Medulla oblongata (tissue), 1 donor: ENCODE data around the gene CENPV.
A peak's percentile ranks its signal among the peaks of the same experiment; 100 is the strongest.
"Not testable (repeated sequence)": the region's sequence is repeated elsewhere in the genome, so short reads cannot be mapped to it uniquely, and the experiment has no call there.

Experiments used
- DNase-seq: peaks from one replicate; pipeline ENCODE4 v3.0.0-alpha.2; 2015; ENCODE audit errors: extremely low spot score

Gene CENPV

DNA sequence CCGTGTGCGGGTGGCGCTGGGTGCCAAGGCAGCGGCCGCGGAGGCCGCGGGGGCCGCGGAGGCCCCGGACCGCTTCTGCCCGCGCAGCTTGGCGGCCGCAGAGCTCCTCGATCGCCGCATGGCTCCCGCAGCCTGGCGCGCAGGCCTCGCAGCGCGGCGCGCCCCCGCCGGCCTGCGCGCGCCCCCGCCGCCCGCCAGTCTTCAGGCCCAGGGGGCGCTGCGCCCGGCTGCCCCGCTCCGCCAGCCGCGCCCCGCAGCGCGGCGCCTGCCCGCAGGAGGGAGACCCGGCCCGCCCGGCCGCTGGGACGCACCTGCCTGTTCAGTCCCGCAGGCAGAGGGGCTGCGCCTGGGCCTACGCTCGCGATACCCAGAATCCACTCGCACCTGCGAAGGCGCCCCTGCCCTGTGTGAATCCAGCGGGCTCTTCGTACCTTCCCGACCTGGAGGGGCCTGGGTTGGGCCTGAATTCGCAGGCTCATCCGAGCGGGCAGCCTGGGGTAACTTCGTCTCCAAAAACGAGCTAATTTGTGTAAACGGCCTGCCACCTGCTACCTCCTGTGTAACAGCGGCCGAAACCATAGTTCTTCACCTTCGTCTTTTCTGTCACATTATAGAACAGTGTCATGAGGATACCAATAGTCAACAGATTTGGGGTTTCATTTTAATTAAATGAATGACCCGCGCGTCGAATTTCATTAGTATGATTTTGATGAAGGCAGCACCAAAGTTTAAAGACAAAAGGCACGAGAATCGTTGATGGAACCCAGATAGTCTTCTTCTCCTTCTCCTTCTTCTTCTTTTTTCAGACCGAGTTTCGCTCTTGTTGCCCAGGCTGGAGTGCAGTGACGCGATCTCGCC is at the start of gene CENPV:
CENPV (minus strand) TSS at position 153 of the 858 bp plus-strand sequence; CDS start at position 120, 33 bp downstream.
- DNase-seq: no peak

DNA sequence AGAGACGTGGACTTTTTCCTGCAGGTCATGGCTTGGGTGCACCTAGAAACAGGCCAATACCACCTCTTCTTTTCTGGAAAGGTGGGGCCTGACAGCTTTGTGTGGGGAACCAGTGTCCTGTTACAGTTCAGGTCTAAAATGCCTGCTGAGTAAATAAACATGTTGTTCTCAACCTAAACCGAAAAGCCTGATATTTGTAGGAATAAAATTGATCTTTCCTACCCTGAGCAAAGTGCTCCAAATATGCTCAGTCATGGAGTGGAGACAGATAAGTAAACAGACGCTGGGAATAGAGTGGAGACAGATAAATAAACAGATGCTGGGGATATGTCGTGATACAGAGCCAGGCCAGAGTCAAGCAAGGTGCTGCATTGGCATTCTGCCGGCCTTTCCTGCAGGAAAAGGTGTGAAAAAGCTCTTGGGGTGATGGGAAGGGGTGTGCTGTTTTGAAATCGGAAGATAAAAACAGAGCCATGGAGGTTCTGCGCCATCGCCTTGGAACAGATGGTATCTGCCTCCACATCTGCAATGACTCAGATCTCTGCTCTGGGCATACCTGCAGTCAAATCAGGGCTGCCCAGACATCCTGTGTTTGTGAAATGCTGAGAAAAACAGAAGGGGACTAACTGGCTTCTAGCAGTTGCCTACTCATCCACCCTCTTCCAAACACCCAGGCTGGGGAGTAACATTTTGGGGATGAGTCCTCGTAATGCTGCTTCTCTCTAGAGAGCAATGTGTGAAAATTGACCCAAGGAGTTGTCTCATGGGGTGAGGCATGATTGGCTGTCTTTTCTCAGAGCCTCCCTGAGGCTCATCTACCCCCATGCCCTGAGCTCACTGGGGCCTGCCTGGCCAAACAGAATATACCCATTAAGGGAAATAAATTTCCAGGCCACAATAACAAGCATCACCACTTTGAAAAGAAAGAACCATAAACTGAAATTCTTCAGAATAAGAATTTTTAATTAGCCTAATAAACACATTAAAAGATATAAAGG is 45.3 kb upstream of the CENPV start:
- no peak for DNase-seq

DNA sequence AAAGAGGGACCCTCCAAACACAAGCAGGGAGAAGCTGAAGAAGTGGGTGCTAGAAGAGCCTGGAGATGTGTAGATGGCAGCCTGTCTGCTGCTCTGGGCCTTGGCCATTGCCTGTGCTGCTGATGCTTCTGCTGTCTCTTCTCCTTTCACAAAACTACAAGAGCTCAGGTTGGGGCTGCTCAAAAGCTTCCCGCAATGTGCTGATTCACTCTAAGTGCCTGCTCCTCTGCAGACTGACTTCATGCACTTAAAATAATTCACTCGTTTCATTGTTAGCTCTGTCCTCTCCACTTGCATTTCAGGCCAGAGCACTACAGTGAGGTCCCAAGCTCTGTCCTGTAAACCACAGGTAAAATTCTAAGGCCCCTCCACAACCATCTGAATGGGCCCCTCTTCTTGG is 43.4 kb upstream of the CENPV start:
- DNase-seq: not testable (repeated sequence)

DNA sequence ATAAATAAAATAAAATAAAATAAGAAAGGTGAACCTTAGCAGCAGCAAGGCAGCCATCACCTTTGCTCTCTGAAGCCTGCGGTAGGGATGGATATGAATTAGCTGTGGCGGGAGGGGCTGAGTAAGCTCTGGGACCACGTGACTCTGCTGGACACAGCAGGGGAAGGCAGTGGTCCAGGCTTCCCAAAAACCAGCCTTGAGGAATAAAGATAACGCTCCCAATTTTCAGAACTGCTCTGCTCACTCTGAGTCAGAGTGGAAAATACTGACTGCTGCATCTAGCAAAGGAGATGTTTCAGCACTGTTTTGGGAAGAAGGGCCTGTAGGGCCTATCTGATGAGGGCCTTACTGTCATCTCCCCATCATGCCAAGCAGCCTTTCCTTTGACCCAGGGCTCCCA is 42.6 kb upstream of the CENPV start:
- DNase-seq: not testable (repeated sequence)

DNA sequence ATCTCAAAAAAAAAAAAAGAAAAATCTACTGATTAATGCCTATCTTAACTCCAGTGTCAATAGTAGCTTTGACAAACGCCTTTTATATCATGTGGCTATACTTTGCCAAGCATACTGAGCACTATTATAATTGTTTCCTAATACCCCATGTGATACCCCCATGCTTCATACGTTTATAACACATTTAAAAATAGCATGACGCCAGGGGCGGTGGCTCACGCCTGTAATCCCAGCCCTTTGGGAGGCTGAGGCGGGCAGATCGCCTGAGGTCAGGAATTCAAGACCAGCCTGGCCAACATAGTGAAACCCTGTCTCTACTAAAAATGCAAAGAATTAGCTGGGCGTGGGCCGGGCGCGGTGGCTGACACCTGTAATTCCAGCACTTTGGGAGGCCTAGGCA is 39.2 kb upstream of the CENPV start:
- not testable (repeated sequence) for DNase-seq

DNA sequence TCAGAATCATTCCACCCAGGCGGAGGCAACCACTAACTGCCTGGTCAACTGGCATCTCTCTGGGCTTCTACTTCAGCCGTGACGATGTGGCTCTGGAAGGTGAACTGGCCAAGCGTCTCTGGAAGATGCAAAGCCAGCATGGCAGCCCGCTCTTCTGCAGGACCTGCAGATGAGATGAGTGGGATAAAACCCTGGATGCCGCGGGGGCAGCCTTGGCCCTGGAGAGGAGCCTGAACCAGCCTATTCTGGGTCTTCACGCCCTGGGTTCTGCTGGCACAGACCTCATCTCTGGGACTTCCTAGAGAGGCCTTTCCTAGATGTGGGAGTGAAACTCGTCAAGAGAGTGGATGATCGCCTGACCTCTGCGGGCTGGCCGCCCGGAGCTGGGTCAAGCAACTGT is 38.2 kb upstream of the CENPV start:
- no peak for DNase-seq

DNA sequence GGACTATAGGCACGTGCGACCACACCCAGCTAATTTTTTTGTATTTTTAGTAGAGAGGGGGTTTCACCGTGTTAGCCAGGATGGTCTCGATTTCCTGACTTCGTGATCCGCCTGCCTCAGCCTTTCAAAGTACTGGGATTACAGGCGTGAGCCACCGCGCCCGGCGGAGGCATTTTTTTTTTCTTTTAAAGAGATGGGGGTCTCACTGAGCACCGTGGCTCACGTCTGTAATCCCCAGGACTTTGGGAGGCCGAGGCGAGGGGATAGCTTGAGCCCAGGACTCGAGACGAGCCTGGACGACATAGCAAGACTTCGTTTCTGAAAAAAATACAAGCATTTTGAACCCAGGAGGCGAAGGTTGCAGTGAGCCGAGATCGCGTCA is 32.8 kb upstream of the CENPV start:
- DNase-seq: not testable (repeated sequence)

DNA sequence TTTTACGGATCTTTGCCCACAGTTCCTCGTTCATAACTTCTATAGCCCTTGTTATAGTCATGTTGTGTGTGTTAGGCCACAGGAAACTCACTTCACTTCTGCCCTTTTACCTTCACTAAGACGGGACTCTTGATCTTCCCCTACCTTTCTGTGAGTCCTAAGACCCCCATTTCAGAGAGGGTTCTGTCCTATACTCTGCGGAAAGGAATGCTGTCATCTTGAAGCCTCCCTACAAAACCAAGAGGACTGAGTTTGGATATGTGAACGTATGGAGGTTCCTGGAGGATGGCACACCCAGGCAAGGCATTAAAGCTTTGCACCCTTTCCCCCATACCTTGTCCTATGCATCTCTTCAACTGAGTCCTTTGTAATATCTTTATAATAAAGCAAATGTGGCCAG is 31.3 kb upstream of the CENPV start:
- DNase-seq: no peak

DNA sequence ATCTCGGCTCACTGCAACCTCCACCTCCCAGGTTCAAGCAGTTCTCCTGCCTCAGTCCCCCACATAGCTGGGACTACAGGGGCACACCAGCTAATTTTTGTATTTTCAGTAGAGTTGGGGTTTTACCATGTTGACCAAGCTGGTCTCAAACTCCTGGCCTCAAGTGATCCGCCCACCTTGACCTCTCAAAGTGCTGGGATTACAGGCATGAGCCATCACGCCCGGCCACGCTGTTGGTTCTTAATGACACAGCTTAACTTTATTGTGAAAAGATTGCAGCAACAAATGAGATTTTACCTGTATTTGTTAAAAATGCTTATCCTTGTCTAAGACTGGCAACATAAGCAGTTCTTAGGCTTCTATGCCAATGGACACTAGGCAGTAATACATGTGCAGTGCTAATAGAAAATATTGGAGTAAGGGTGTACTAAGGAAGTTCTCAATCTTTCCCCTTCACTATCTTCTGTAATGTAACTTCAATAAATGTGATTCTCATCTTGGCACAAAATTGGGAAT is 30.6 kb upstream of the CENPV start:
- no peak for DNase-seq

DNA sequence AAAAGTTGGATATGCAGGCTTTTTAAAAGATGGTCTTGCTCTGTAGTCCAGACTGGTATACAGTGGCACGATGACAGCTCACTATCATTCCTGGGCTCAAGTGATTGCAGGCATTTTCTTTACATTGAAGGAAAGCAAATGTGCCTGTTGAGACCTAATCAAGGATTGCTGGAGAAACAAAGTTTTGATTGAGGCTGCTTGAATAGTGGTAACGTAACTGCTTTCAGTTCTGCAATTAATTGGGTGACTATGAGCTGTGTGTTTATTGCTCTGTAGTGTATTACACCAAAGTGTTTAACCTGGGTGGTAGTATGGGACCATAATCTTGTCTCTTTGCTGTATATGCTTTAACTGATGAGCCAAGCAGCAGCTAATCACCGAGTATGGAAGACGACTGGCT is 29.9 kb upstream of the CENPV start:
- DNase-seq: no peak

DNA sequence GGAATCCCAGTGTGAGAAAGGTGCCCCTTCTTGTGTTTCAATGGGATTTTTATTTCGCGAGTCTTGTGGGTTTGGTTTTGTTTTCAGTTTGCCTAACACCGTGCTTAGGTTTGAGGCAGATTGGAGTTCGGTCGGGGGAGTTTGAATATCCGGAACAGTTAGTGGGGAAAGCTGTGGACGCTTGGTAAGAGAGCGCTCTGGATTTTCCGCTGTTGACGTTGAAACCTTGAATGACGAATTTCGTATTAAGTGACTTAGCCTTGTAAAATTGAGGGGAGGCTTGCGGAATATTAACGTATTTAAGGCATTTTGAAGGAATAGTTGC is 28.2 kb upstream of the CENPV start:
- no peak for DNase-seq

DNA sequence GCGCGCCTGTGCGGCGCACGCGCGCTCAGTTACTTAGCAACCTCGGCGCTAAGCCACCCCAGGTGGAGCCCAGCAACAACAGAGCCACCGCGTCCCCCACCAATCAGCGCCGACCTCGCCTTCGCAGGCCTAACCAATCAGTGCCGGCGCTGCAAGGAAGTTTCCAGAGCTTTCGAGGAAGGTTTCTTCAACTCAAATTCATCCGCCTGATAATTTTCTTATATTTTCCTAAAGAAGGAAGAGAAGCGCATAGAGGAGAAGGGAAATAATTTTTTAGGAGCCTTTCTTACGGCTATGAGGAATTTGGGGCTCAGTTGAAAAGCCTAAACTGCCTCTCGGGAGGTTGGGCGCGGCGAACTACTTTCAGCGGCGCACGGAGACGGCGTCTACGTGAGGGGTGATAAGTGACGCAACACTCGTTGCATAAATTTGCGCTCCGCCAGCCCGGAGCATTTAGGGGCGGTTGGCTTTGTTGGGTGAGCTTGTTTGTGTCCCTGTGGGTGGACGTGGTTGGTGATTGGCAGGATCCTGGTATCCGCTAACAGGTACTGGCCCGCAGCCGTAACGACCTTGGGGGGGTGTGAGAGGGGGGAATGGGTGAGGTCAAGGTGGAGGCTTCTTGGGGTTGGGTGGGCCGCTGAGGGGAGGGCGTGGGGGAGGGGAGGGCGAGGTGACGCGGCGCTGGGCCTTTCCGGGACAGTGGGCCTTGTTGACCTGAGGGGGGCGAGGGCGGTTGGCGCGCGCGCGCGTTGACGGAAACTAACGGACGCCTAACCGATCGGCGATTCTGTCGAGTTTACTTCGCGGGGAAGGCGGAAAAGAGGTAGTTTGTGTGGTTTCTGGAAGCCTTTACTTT is 27.6 kb upstream of the CENPV start, which contains the start of gene UBB:
UBB (plus strand) TSS at position 452 of the 856 bp plus-strand sequence. CDS start 817 bp downstream, outside the sequence.
- DNase-seq: peak; percentile 97

DNA sequence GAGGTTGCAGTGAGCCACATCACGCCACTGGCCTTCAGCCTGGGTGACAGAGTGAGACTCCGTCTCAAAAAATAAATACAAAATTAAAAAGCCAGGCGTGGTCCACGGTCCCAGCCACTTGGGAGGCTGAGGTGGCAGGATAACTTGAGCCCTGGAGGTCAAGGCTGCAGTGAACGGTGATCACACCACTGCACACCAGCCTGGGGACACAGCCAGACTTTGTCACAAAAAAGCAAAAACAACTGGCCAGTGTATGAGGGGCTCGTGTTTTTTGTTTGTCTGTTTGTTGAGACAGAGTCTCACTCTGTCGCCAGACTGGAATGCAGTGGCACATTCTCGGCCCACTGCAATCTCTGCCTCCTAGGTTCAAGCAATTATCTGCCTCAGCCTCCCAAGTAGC is 26.4 kb upstream of the CENPV start:
- DNase-seq: no peak

DNA sequence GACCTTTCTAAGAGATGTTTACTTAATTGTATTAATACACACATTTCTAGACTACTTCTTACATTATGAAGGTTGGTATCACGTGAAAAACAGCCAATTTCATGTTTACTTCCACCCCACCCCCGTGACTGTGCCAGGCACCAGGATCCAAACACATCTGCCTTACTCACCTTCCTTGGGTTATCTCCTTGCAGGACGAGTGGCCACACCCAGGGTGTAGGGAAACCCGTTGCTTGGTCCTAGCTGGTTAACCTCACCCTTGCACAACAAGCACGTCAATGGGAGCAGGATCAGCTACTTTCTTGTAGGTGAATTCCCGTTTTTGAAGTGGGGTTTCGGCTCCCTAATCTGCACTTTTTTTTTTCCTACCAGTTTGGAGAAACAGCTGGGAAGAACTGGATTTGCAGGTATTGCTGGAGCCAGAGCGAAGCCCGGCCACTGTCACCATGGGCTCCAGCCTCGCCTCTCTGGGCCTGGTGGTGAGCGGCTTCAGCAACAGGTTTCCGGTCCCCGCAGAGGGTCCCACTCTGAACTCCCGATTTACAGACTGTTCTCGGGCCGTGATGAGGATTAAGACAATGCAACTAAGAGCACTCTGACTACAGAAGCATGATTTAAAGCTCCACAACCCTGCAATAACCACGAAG is 25.5 kb upstream of the CENPV start:
- DNase-seq: no peak

DNA sequence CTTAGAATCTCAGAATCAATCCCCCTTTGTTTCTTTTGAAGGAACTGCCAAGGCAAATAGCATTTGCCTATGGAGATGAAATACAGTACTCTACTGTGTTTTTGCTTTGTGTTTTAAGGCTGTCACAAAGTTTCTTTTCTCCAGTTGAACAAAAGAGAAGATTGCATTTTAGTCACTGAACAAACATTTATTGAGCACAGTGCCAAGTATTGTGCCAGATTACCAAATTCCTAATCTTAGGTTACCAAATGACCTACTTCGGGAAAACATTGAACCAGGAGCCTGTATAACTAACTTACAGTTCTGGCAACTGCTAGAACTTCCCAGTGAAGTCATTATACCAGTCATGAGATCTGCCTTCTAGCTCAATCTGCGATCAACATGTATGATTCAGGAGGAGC is 24.7 kb upstream of the CENPV start:
- DNase-seq: peak; percentile 92

DNA sequence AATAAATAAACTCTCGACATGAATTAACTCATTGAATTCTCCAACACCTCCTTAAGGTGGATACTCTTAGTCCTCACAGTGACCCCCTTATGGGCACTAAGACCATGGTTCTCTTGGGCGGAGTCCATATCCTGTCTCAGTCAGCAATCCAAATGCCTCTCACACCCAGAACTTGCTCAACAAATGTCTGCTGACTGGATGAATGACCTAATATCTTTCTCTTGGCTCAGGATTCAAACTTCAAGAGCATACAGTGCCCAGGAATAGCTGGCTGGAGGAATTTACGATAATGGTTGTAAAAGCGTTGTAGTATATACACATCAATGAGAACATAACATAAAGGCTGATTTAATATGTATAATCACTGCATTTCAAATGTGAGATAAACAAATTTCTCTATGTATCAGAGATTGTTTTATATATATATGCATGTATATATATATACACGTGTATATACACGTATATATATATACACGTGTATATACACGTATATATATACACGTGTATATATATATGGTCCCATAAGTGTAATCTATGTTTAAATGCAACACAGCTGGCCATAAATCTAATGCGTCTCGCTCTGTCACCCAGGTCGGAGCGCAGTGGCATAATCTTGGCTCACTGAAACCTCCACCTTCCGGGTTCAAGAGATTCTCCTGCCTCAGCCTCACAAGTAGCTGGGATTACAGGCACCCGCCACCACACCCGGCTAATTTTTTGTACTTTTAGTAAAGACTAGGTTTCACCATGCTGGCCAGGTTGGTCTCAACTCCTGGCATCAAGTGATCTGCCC is 21.1 kb upstream of the CENPV start:
- DNase-seq: no peak

DNA sequence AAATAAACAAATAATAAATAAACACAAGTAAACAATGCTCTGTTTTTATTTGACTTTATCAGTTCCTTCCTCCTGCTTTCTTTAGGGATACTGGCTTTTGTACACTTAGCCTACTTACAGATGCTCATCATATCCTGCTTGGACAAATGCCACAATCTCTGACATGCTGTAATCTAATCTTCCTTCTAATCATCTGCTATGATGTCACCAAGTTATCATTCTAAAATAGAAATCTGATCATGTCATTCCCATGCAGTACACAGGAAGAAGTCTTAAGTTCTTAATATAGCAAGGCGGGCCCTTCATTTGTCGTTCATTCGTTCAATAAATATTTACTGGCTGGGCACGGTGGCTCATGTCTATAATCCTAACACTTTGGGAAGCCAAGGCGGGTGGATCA is 18.5 kb upstream of the CENPV start:
- no peak for DNase-seq

DNA sequence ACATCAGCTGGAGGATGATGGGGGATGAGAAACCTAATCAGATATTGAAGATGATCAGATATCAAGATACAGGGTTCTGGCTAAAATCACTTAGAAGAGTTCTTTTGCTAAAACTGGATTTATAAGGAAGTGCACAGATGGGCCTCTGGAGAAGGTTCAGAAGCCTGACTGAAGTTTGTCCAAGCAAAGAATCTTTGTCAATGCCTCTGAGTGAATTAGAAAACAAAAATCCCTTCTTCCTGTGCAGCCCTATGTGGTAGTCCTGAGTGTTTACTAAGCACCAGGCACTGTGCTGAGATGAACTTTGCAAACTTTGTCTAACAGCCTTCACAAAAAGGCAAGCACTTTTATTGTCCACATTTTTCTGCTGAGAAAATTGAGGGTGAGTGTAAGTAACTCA is 11.4 kb upstream of the CENPV start:
- no peak for DNase-seq

DNA sequence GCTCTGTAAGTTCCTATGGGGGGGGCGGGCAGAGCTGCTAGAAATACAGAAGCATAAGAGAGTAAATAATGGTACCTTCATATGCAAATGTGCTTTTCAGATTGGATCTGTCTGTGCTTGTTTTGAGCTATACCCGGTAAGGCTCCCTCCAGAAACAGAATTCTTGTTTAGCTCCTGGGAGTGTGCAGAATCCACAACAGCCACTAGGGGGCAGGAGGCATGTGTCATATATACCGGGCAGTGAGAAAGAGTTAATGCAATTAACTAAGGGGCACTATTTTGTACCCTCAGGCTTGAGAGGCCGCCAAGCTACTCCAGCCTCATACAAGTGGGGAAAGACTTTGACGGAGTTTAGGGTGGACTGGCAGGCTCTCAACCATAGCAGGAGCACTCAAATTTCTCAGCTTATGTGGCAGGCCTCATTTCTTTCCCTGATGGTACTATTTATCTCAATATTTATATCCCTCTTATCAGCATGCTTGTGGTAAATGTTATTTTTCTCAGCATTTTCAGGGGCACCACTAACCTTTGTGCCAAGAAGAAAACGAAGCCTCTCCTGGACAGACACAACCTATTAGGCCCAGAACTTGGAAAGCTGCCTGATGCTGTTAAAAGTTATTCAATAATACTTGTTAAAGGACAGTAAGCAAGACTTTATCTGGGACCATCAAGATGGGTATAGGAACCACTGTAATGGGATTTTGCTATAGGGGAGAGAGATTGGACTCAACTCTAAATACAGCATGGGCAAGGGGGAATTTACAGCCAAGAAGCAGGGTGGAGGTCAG is 10.7 kb upstream of the CENPV start:
- DNase-seq: peak; percentile 91
